Loucy (cell line): ENCODE measurements around the gene THSD8.

ENCODE experiments used
- H2AFZ ChIP-seq: fragments of 200-600 bp; sonication (generic); 2 replicates; pipeline ENCODE4 v1.6.0; 2016; ENCODE audit warnings: antibody characterized with exemption, mild to moderate bottlenecking, low read length, moderate library complexity
- H3F3A ChIP-seq: fragments of 200-600 bp; 2 replicates; pipeline ENCODE4 v1.6.0; 2016; ENCODE audit warnings: antibody characterized with exemption, low read depth, mild to moderate bottlenecking
- H3K27me3 ChIP-seq: fragments of 200-600 bp; sonication (generic); 2 replicates; pipeline ENCODE4 v1.6.1; 2014; ENCODE audit warnings: low read length, mild to moderate bottlenecking; ENCODE audit not compliant: insufficient read depth, poor library complexity, severe bottlenecking
- H3K36me3 ChIP-seq: fragments of 200-600 bp; sonication (generic); 2 replicates; pipeline ENCODE4 v1.6.1; 2016; ENCODE audit warnings: low read length; ENCODE audit not compliant: insufficient read depth
- H3K4me1 ChIP-seq: fragments of 200-600 bp; sonication (generic); 2 replicates; pipeline ENCODE4 v1.5.1; 2014; ENCODE audit warnings: low read length, mild to moderate bottlenecking; ENCODE audit not compliant: insufficient read depth, poor library complexity, severe bottlenecking
- H3K4me2 ChIP-seq: fragments of 200-600 bp; sonication (generic); 2 replicates; pipeline ENCODE4 v1.6.0; 2014; ENCODE audit warnings: antibody characterized with exemption, low read length, low read depth, mild to moderate bottlenecking; ENCODE audit not compliant: poor library complexity, severe bottlenecking
- H3K4me3 ChIP-seq: fragments of 200-600 bp; sonication (generic); 2 replicates; pipeline ENCODE4 v1.5.1; 2014; ENCODE audit warnings: low read length, mild to moderate bottlenecking, mixed read lengths; ENCODE audit not compliant: poor library complexity, severe bottlenecking
- H3K79me2 ChIP-seq: fragments of 200-600 bp; sonication (generic); 2 replicates; pipeline ENCODE4 v1.6.1; 2014; ENCODE audit warnings: low read length; ENCODE audit not compliant: insufficient read depth
- H3K9ac ChIP-seq: fragments of 200-600 bp; sonication (generic); 2 replicates; pipeline ENCODE4 v1.6.0; 2014; ENCODE audit warnings: mild to moderate bottlenecking, low read depth, low read length, moderate library complexity; ENCODE audit not compliant: poor library complexity, severe bottlenecking
- H3K9me2 ChIP-seq: fragments of 200-600 bp; sonication (generic); replicated peaks from 2 replicates; pipeline ENCODE4 v1.6.1; 2016; ENCODE audit warnings: low read depth, low read length, mixed read lengths
- H3K9me3 ChIP-seq: fragments of 200-600 bp; sonication (generic); 2 replicates; pipeline ENCODE4 v1.6.1; 2014; ENCODE audit warnings: mild to moderate bottlenecking, antibody characterized with exemption, low read length, low read depth; ENCODE audit not compliant: insufficient read depth
- H4K20me1 ChIP-seq: fragments of 200-600 bp; sonication (generic); 2 replicates; pipeline ENCODE4 v1.6.0; 2014; ENCODE audit warnings: antibody characterized with exemption, low read length, mild to moderate bottlenecking; ENCODE audit not compliant: insufficient read depth, poor library complexity, severe bottlenecking
- EZH2phosphoT487 ChIP-seq: fragments of 200-600 bp; IDR thresholded peaks from 2 replicates; pipeline ENCODE4 v1.6.1; 2018; ENCODE audit warnings: antibody characterized with exemption, mild to moderate bottlenecking, moderate library complexity, borderline replicate concordance
- TF ChIP-seq, protein P1 (sequence below): fragments of 200-600 bp; sonication (generic); conservative IDR thresholded peaks from 2 replicates; pipeline ENCODE4 v1.5.1; 2014; ENCODE audit warnings: mild to moderate bottlenecking, antibody characterized with exemption, low read length

Gene THSD8

DNA sequence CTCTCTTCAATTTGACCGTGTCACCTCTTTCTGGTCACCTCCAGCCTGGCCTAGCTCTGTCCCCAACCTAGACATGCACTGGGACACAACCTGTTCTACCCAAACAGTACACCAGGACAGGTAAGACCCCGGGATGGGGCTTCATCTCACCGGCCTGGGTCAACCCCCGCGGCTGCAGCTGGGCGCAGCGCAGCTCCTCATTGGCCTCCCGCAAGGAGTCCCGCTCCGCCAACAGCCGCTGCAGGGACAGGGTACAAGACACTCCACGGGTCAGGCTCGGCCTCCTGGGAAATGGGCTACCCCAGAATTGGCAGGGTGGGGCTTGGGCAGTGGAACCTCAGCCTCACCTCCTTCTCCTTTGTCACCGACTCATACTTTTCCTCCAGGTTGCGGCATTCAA lies 34.2 kb upstream of the THSD8 start:
- H3K36me3 ChIP-seq: no peaks in the 10 kb centered on the region
- no peaks in the 10 kb centered on the region for H4K20me1 ChIP-seq
- TF ChIP-seq EZH2phosphoT487: no peak
- TF ChIP-seq, protein P1, sequence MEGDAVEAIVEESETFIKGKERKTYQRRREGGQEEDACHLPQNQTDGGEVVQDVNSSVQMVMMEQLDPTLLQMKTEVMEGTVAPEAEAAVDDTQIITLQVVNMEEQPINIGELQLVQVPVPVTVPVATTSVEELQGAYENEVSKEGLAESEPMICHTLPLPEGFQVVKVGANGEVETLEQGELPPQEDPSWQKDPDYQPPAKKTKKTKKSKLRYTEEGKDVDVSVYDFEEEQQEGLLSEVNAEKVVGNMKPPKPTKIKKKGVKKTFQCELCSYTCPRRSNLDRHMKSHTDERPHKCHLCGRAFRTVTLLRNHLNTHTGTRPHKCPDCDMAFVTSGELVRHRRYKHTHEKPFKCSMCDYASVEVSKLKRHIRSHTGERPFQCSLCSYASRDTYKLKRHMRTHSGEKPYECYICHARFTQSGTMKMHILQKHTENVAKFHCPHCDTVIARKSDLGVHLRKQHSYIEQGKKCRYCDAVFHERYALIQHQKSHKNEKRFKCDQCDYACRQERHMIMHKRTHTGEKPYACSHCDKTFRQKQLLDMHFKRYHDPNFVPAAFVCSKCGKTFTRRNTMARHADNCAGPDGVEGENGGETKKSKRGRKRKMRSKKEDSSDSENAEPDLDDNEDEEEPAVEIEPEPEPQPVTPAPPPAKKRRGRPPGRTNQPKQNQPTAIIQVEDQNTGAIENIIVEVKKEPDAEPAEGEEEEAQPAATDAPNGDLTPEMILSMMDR: no peak
- H3F3A ChIP-seq: no peaks in the 10 kb centered on the region
- no peak overlapping the region for H2AFZ ChIP-seq
- H3K79me2 ChIP-seq: no peaks in the 10 kb centered on the region
- no peak overlapping the region for H3K4me2 ChIP-seq
- no peak overlapping the region for H3K4me3 ChIP-seq
- no peaks in the 10 kb centered on the region for H3K9me2 ChIP-seq
- H3K9ac ChIP-seq: no peak overlapping the region
- no peaks in the 10 kb centered on the region for H3K9me3 ChIP-seq
- H3K27me3 ChIP-seq: no peaks in the 10 kb centered on the region
- H3K4me1 ChIP-seq: no peaks in the 10 kb centered on the region

GRCh38 chr19:12769689-12770088 lies 32.2 kb upstream of the THSD8 start:
- no peaks in the 10 kb centered on the region for H3K79me2 ChIP-seq
- H3K36me3 ChIP-seq: no peaks in the 10 kb centered on the region
- H3K9ac ChIP-seq: no peak overlapping the region
- no peak overlapping the region for H3K4me3 ChIP-seq
- H3F3A ChIP-seq: no peaks in the 10 kb centered on the region
- no peak overlapping the region for H3K4me2 ChIP-seq
- no peaks in the 10 kb centered on the region for H3K9me2 ChIP-seq
- H4K20me1 ChIP-seq: no peaks in the 10 kb centered on the region
- no peaks in the 10 kb centered on the region for H3K27me3 ChIP-seq
- no peaks in the 10 kb centered on the region for H3K4me1 ChIP-seq
- H3K9me3 ChIP-seq: no peaks in the 10 kb centered on the region
- no peak overlapping the region for H2AFZ ChIP-seq
- TF ChIP-seq, protein P1: no peak
- no peak for TF ChIP-seq EZH2phosphoT487

DNA sequence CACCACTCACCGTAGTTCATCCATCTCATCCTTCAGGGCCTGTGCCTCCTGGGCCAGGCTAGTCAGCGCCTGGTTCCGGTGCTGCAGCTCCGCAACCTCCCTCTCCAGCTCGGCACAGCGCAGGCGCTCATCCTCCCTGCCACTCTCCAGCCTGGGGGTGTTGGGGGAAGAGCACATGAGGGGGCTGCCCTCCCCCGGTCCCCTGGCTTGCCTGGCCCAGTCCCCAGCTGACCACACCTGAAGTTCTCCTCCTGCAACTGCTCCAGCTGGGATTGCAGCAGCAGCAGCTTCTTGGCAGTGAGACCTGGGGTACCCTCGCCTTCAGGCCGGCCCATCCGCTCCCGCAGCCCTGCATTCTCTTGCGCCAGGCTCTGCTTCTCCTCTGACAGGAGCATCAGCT lies 30.9 kb upstream of the THSD8 start:
- no peak overlapping the region for H3K4me2 ChIP-seq
- no peak overlapping the region for H3K4me3 ChIP-seq
- H3K9ac ChIP-seq: no peak overlapping the region
- H3K4me1 ChIP-seq: peaks cover 4% of the 10 kb centered on the region
- no peaks in the 10 kb centered on the region for H4K20me1 ChIP-seq
- no peaks in the 10 kb centered on the region for H3K36me3 ChIP-seq
- no peaks in the 10 kb centered on the region for H3K27me3 ChIP-seq
- no peaks in the 10 kb centered on the region for H3F3A ChIP-seq
- no peak overlapping the region for H2AFZ ChIP-seq
- no peak for TF ChIP-seq EZH2phosphoT487
- TF ChIP-seq, protein P1: no peak
- H3K9me3 ChIP-seq: no peaks in the 10 kb centered on the region
- no peaks in the 10 kb centered on the region for H3K79me2 ChIP-seq
- H3K9me2 ChIP-seq: no peaks in the 10 kb centered on the region
